ENCODE results near the gene SLC46A3. TPM values are rescaled to one million over a fixed set of nuclear protein-coding genes. Genes with fewer than 3 reads are reported as not detected.

The SLC46A3 gene
- total RNA-seq, 2 donors from 2014 or later = 8.2 to 16.8 TPM

DNA sequence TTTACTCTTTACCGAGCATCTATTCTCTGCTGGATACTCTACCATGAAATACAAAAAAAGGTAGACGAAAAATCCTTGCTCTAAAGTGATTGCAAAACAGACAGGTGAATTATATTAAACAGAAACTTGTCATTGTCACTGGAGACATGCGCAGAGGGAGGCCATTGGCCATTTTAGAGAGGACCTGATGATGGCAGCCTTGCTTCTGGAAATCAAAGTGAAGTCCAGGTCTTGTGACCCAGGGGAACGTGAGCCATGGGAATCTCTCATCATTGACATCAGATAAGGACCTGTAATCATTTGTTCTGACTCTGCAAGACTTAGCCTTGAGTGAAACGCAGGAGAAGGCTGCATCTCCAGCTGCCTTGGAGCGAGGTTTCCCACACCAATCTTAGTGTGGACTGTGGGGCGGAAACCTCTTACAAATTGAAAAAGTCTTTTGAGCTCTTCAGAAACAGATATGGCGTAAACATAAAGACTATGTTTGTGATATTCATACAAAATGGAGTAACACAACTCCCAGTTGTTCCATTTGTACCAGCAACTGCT is 16.8 kb upstream of the SLC46A3 start:
- no peaks in the 10 kb centered on the region for H3K27me3 ChIP-seq (replicated peaks; ENCODE audit: insufficient read depth)
- no peak for TF ChIP-seq POLR2A (IDR thresholded peaks at IDR 0.05)
- no peak for TF ChIP-seq POLR2AphosphoS5 (IDR thresholded peaks at IDR 0.05)
- TF ChIP-seq, protein P1, sequence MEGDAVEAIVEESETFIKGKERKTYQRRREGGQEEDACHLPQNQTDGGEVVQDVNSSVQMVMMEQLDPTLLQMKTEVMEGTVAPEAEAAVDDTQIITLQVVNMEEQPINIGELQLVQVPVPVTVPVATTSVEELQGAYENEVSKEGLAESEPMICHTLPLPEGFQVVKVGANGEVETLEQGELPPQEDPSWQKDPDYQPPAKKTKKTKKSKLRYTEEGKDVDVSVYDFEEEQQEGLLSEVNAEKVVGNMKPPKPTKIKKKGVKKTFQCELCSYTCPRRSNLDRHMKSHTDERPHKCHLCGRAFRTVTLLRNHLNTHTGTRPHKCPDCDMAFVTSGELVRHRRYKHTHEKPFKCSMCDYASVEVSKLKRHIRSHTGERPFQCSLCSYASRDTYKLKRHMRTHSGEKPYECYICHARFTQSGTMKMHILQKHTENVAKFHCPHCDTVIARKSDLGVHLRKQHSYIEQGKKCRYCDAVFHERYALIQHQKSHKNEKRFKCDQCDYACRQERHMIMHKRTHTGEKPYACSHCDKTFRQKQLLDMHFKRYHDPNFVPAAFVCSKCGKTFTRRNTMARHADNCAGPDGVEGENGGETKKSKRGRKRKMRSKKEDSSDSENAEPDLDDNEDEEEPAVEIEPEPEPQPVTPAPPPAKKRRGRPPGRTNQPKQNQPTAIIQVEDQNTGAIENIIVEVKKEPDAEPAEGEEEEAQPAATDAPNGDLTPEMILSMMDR (IDR thresholded peaks at IDR 0.05) = no peak
- DNase-seq (ENCODE audit: low spot score) = no peak
- 84% methylated on average over 8 of the region's 8 CpGs for WGBS
- no peaks in the 10 kb centered on the region for H3K9me3 ChIP-seq
- intact Hi-C loops (cut with DNase I) = no loop called here
- no peak overlapping the region for H3K4me3 ChIP-seq
- no peak overlapping the region for H3K27ac ChIP-seq
- H3K4me1 ChIP-seq (replicated peaks) = no peaks in the 10 kb centered on the region
- no peaks in the 10 kb centered on the region for H3K36me3 ChIP-seq

DNA sequence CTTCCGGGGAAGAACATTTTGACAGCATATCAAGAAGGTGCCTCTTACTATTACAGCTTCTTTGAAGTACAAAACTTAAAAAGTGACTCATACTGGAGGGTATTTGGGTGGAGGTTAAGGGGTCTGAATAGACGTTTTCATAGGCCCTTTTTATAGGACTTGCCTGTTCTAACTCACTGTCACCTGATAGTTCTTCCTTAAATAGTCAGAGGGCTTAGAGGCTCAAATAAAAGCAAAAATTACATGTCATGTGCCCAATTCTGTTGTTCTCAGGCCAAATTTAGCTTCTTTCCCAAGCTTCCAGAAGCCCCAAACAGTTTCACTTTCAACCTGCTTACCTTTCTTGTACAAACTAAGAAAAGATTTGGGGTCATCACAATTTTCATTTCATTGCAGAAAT is 16.1 kb upstream of the SLC46A3 start:
- H3K36me3 ChIP-seq = no peaks in the 10 kb centered on the region
- H3K4me1 ChIP-seq (replicated peaks) = no peaks in the 10 kb centered on the region
- no peak overlapping the region for H3K27ac ChIP-seq
- intact Hi-C loops (cut with DNase I) = no loop called here
- no peaks in the 10 kb centered on the region for H3K9me3 ChIP-seq
- no peaks in the 10 kb centered on the region for H3K27me3 ChIP-seq (replicated peaks; ENCODE audit: insufficient read depth)
- 19% methylated on average over 2 of the region's 2 CpGs for WGBS
- no peak overlapping the region for H3K4me3 ChIP-seq
- no peak for DNase-seq (ENCODE audit: low spot score)
- TF ChIP-seq POLR2AphosphoS5 (IDR thresholded peaks at IDR 0.05) (no peak), POLR2A (IDR thresholded peaks at IDR 0.05) (no peak)
- TF ChIP-seq, protein P1 (IDR thresholded peaks at IDR 0.05) = no peak

DNA sequence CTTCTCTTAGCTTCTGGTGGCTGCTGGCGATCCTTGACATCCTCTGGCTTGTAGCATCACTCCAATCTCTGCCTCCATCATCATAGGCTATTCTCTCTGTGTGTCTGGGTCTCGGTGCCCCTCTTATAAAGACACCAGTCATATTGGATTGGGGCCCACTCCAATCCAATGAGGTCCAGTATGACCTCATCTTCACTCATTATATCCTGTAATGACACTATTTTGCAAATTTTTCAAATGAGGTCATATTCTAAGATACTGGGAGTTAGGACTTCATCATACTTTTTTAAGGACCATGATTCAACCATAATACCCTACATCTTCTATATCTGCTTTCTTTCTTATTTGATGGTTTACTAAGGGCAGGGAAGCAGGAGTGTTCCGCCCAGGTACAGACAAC is 12.0 kb upstream of the SLC46A3 start:
- TF ChIP-seq, protein P1 (IDR thresholded peaks at IDR 0.05) = no peak
- TF ChIP-seq POLR2AphosphoS5 (IDR thresholded peaks at IDR 0.05) = no peak
- no peak for TF ChIP-seq POLR2A (IDR thresholded peaks at IDR 0.05)
- DNase-seq (ENCODE audit: low spot score) = no peak
- Histone ChIP-seq H3K36me3 (no peaks in the 10 kb centered on the region), H3K27ac (no peak overlapping the region), H3K4me1 (replicated peaks) (no peaks in the 10 kb centered on the region), H3K4me3 (no peak overlapping the region), H3K9me3 (no peaks in the 10 kb centered on the region), H3K27me3 (replicated peaks; ENCODE audit: insufficient read depth) (no peaks in the 10 kb centered on the region)
- 74% methylated on average over 3 of the region's 3 CpGs for WGBS
- intact Hi-C loops (cut with DNase I) = no loop called here

DNA sequence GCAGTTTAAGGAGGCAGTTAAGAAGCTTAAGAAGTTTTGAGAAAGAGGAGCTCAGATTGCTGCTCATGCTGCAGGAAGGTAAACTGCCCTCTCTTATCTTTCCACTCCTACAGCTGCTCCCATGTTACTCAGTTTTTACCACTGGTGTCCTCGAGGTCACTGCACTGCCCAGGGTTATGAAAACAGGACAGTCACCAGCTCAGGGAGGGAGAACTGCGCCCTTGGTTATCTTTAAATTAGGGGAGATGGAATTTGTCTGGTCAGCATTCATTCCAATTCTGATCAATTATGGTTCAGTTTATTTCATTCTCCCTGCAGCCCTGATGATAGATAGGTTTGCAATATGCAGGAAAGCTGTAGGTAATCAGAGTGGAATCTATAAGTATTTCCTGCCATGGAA is 10.8 kb upstream of the SLC46A3 start:
- H3K27ac ChIP-seq = no peak overlapping the region
- no peaks in the 10 kb centered on the region for H3K27me3 ChIP-seq (replicated peaks; ENCODE audit: insufficient read depth)
- H3K4me1 ChIP-seq (replicated peaks) = no peaks in the 10 kb centered on the region
- H3K36me3 ChIP-seq = no peaks in the 10 kb centered on the region
- 60% methylated on average over 2 of the region's 2 CpGs for WGBS
- TF ChIP-seq POLR2AphosphoS5 (IDR thresholded peaks at IDR 0.05) (no peak), POLR2A (IDR thresholded peaks at IDR 0.05) (no peak)
- TF ChIP-seq, protein P1 (IDR thresholded peaks at IDR 0.05) = no peak
- H3K9me3 ChIP-seq = no peaks in the 10 kb centered on the region
- intact Hi-C loops (cut with DNase I) = no loop called here
- DNase-seq (ENCODE audit: low spot score) = no peak
- H3K4me3 ChIP-seq = no peak overlapping the region

DNA sequence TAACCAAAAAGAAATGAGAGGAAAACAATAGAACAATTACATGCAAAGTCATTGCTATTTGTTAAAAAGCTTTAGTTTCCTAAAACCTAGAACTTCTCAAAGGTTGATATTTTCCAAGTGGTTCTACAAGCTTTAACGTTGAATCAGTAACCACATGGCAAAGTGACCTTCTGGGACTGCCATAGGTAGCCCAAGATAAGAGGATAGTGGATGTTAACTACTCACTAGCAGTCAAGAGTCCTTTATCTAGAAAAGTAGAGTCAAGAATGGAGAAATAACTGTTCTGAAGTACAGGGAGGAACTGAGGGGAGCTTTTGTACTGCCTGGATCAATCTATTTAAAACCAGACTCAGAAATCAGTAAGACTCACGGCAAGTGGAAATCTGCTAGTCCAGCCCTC is 9.9 kb upstream of the SLC46A3 start:
- Histone ChIP-seq H3K36me3 (no peaks in the 10 kb centered on the region), H3K4me3 (no peak overlapping the region), H3K4me1 (replicated peaks) (no peaks in the 10 kb centered on the region), H3K27me3 (replicated peaks; ENCODE audit: insufficient read depth) (no peaks in the 10 kb centered on the region), H3K9me3 (no peaks in the 10 kb centered on the region), H3K27ac (no peak overlapping the region)
- WGBS = 89% methylated on average over 2 of the region's 2 CpGs
- intact Hi-C loops (cut with DNase I) = no loop called here
- no peak for DNase-seq (ENCODE audit: low spot score)
- TF ChIP-seq POLR2A (IDR thresholded peaks at IDR 0.05) (no peak), POLR2AphosphoS5 (IDR thresholded peaks at IDR 0.05) (no peak)
- TF ChIP-seq, protein P1 (IDR thresholded peaks at IDR 0.05) = no peak
